Fibroblast of the conjunctiva (primary cell): Measurements from ENCODE around the gene TDRD10.
"Not testable (repeated sequence)": the region's sequence is repeated elsewhere in the genome, so short reads cannot be mapped to it uniquely, and the experiment has no call there.

ENCODE experiments used
- DNase-seq: peaks from one replicate; pipeline ENCODE4 v3.0.0-alpha.2; 2010; ENCODE audit warnings: low read depth

Gene TDRD10

GRCh38 chr1:154517661-154518060 is 15.6 kb downstream of the TDRD10 start:
- DNase-seq, result no peak

GRCh38 chr1:154519591-154519991 is 17.6 kb downstream of the TDRD10 start:
- DNase-seq, result no peak

- DNase-seq, result no peak
Measured at GRCh38 chr1:154520333-154520732, 18.3 kb downstream of the TDRD10 start.

GRCh38 chr1:154521695-154522094 is 19.7 kb downstream of the TDRD10 start:
- no peak for DNase-seq

- no peak for DNase-seq
Measured at GRCh38 chr1:154524881-154525280, 22.9 kb downstream of the TDRD10 start.

GRCh38 chr1:154527192-154527591 is 25.2 kb downstream of the TDRD10 start:
- no peak for DNase-seq

- no peak for DNase-seq
Measured at GRCh38 chr1:154529308-154529707, 27.3 kb downstream of the TDRD10 start.

- DNase-seq, result not testable (repeated sequence)
Measured at GRCh38 chr1:154531950-154532349, 29.9 kb downstream of the TDRD10 start.

GRCh38 chr1:154533952-154534844 is 32.2 kb downstream of the TDRD10 start:
- no peak for DNase-seq

- no peak for DNase-seq
Measured at GRCh38 chr1:154536570-154536969, 34.6 kb downstream of the TDRD10 start.

GRCh38 chr1:154539486-154540483 is 37.8 kb downstream of the TDRD10 start:
- DNase-seq, result no peak

- no peak for DNase-seq
Measured at GRCh38 chr1:154541231-154541630, 39.2 kb downstream of the TDRD10 start.

GRCh38 chr1:154546264-154547063 is 44.4 kb downstream of the TDRD10 start:
- DNase-seq, result peak; percentile 41

GRCh38 chr1:154547105-154547732 is 45.2 kb downstream of the TDRD10 start:
- no peak for DNase-seq

GRCh38 chr1:154548028-154548427 is 46.0 kb downstream of the TDRD10 start:
- no peak for DNase-seq

GRCh38 chr1:154549202-154549770 is 47.3 kb downstream of the TDRD10 start:
- DNase-seq, result no peak

GRCh38 chr1:154550070-154550469 is 48.1 kb downstream of the TDRD10 start:
- no peak for DNase-seq

GRCh38 chr1:154550657-154551056 is 48.6 kb downstream of the TDRD10 start:
- DNase-seq, result no peak

- no peak for DNase-seq
Measured at GRCh38 chr1:154551474-154551873, 49.5 kb downstream of the TDRD10 start.

GRCh38 chr1:154552036-154552435 is 50.0 kb downstream of the TDRD10 start:
- no peak for DNase-seq
